Epithelial cell of prostate (primary cell): Measurements from ENCODE around the gene MMP2.

ENCODE experiments used
- DNase-seq: peaks from one replicate; pipeline ENCODE4 v3.0.0-alpha.2; 2011; ENCODE audit warnings: low read depth, low spot score
- H3K27ac ChIP-seq: fragments of 450-650 bp; 2 replicates; pipeline ENCODE4 v1.5.1; 2017; ENCODE audit warnings: mild to moderate bottlenecking

MMP2 gene

DNA sequence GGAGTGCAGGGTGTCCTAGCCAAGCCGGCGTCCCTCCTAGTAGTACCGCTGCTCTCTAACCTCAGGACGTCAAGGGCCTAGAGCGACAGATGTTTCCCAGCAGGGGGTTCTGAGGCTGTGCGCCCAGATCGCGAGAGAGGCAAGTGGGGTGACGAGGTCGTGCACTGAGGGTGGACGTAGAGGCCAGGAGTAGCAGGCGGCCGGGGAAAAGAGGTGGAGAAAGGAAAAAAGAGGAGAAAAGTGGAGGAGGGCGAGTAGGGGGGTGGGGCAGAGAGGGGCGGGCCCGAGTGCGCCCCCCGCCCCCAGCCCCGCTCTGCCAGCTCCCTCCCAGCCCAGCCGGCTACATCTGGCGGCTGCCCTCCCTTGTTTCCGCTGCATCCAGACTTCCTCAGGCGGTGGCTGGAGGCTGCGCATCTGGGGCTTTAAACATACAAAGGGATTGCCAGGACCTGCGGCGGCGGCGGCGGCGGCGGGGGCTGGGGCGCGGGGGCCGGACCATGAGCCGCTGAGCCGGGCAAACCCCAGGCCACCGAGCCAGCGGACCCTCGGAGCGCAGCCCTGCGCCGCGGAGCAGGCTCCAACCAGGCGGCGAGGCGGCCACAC, at the start of gene MMP2:
Gene MMP2 (plus strand): TSS at position 372 of the 603 bp plus-strand sequence. CDS start 282 bp downstream, outside the sequence.
- DNase-seq = no peak
- H3K27ac ChIP-seq = no peak within 1 kb of the TSS

DNA sequence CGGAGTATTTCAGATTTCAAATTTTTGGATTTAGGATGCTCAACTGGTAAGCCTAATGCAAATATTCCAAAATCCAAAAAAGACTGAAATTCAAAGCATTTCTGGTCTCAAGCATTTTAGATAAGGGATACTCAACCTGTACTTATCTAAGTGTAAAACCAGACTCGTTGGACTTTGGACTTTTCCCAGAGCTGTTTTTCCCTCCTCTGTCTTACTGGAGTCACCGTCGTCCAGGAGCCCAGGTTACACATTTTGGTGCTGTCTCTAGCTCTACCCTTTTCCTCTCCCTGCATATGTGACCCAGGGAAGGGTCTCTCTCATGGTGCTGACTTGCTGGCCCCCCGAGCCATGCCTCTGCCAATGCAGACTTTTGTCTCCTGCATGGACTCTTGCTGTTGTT, 46.0 kb upstream of the MMP2 start:
- DNase-seq = no peak
- no peak overlapping the region for H3K27ac ChIP-seq

DNA sequence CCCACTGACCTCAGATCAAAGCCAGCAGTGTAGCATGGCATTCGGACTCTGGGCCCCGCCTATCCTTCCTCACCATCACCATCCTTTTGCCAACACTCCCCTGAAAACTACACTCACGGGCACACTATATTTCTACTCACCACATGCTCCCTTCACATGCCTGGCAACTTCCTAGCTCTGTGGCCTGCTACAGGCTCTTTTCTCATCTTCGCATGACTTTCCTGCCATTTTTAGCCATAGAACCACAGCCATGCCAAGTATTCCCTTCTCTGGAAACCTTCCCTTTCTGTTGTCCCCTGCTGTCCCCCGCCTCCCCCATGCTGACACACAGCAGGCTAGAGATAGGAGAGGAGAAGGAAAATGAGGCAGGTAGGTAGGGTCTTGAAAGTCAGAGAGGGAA, 45.5 kb upstream of the MMP2 start:
- DNase-seq = no peak
- H3K27ac ChIP-seq = no peak overlapping the region

DNA sequence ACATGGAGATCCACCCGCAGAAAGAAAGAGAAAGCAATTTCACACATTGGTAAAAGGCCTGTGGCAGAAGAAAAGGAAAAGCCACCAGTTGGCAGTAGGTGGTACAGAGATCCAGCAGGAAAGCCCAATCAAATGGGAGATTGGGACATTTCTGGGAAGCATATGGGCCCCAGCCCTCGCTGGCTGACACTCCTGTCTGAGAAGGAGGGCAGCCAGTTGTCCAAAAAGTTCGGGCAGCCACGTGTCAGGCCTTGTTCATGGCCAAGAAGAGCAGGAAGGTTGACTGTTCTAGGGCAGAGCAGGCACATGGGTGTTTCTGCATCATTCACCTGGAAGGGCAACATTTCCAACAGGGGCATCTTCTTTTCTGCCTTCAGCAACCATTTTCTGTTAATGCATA, 45.0 kb upstream of the MMP2 start:
- DNase-seq = no peak
- H3K27ac ChIP-seq = no peak overlapping the region

DNA sequence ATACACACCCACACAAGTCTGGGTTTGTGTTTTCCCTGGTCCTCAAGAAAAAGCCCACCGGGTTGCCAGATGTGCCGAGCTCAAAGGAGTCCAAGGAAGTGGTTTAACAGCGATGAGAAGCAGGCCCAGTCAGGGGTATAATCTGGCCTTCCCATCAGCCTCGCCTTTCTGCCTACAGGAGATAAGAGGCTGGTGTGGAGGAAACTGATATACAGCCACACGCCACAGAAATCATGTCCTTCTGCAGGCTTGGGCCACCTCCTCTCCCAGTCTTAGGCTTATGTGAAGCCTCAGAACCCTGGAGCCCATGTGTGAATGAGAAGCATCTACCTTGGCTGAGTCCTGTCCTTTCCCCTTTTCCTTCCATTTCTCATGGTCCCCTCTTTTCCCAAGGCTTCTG, 43.6 kb upstream of the MMP2 start:
- DNase-seq = no peak

DNA sequence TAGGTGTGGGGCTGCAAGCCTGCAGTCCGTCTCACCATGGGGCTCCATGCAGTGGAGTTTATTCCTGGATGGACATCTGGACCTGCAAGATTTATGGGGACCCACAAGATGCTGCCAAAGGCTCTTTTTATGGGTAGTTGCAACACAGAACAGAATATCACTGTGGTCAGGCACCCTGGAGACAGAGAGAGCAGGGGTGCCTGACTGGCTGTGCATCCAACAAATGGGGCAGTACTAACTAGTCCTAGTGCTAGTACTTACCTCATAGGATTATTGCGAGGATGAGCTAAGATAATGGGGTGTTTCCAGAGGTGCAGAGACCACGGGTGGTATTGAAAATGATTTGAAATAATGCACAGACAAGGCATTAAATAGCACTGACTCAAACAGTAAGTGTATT, 42.4 kb upstream of the MMP2 start:
- DNase-seq = no peak

More for the DNA sequence above, 43.6 kb upstream of the MMP2 start:
- H3K27ac ChIP-seq = no peak overlapping the region

DNA sequence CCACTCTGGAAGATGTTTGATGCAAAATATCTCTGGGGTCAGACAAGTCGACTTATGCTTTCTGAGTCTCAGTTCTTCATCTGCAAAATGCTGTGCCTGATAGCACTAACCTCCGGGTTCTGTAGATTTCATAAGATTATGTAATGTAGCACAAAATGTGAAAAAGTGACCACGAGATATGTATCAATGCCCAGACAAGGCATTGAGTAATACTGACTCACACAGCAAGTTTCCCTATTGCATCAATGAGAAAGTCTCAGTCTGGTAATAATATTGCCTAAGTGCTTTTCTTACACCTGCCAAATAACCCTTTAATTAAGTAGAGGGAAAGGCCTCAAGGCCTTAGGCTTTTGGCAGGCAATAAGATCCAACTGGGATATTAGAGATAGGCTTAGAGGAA, 41.4 kb upstream of the MMP2 start:
- peak overlapping the region; percentile 11 for H3K27ac ChIP-seq
- DNase-seq = peak; percentile 80

More for the DNA sequence above, 42.4 kb upstream of the MMP2 start:
- H3K27ac ChIP-seq = no peak overlapping the region

DNA sequence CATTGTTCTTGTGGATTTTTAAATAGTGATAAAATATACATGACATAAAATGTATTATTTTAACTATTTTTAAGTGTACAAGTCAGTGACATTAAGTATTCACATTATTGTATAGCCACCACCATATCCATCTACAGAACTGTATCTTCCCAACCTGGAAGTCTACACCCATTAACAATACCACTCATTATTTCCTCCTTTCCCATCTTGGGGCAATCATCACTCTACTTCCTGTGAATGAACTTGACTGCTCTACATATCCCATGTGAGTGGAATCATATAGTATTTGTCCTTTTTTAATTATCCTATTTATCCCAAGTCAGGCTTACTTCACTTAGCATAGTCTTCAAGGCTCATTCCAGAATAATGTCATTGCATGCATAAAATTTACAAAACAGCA, 40.7 kb upstream of the MMP2 start:
- no peak for DNase-seq
- peak overlapping the region; percentile 11 for H3K27ac ChIP-seq

DNA sequence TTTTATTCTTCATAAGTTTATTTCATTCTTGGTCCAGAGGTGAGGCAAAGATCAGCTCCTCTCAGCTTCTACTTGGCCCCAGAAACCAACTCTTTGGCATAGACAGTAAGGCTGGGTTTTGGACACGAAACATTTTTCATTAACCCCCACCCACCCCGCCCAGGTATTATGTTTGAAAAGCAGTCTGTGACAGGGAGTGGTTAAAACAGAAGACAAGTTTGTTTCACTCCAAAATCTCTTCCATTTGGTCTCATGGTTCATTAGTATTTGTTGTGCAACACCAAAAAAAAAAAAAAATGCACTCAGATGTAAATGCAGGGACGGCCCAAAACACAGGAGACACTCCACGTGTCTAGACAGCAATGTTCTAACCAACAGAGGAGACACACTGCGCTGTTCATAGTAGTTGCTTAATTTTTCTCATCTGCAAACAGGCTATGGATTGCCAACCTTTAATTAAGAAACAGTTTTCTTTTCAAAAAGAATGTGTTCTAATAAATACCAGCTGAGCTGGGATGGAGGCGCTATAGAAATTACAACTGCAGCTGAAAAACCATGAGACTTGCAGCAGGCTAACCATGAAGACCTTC, 39.8 kb upstream of the MMP2 start:
- peak; percentile 14 for DNase-seq
- no peak overlapping the region for H3K27ac ChIP-seq

DNA sequence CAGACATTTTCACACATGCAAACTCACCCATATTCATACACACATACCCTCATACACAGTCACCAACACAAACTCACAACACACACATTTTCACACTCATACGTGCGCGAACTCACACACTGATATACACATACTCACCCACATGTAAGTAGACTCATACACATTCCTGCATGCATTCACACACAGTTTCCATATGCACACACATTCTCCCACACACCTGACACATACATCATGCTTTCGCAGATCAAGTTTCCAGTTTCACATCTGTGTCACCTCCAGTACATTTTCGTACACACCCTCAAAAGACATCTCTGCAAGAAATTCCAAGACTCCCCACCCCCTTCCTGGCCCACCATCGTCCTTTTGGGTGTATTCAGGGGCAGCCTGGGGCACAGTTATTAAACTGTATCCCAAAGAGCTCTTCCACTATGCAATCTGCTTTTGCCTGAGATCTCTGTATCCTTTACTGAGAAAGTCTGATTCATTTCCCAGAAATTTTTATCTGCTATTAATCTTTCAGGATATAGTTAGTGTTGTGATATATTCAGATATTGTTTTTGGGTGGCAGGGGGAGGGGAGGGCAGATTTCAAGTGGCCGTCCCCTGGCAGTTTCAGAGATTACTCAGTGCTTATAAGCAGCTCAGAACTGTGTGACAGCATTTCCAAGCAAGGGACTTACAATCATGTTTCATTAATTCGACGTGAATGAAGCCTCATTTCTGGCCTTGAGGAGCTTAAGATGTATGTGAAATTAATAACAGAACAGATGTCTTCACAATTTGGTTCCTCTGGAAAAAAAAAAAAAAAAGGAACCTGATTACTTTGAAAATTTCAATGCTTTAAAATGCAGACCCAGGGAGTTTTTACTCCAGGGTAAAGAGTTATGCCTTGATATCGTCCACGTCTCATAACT, 35.3 kb upstream of the MMP2 start:
- peak; percentile 31 for DNase-seq
- H3K27ac ChIP-seq = no peak overlapping the region

DNA sequence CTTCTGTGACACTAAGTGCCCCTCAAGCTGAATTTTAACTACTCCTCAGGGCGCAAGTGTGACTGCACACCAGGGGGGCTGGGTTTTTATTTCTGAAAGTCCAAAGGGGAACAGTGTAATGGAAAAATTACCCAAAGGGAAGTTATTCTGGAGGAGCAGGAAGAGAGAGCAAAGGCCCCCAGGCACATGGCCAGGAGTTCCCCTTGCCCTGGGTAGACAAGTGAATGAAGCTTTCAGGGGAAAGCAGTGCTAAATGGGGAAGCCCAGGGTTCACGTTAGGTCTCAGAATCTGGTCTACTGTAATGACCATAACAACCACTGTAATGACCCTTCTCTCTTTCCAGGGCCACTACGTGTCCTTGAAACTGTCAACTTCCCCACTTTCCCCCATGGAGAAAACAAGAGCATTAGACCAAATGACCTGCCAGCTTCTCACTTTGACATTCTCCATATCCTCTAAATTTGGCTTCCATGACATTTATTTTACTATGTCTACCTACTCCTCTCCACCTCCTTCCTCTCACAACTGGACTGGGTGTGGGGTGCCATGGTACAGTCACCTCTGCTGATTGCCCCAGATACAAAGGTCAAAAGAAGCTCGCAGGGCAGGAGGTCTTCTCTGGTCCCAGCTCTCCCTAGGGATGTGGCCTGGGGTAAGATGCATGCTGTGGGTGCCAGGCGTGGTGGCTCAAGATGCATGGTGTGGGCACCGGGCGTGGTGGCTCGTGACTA, 34.1 kb upstream of the MMP2 start:
- no peak for DNase-seq
- no peak overlapping the region for H3K27ac ChIP-seq

DNA sequence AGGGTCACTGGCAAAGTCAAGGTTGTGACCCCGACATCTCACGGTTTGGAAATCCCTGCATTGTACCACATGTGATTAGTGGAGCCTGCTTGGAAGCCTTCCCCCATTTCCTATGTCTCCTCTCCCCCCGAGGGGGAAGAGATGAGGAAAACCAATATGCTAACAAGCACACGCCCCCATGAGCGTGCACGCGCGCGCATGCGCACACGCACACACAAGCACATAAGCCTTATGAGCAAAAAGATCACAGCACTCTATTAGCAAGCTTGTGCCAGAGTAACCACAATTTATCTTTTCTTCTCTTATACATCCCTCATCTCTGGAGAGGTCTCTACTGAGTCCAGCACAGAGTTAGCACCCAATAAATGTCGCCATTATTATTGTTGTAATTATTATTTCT, 31.8 kb upstream of the MMP2 start:
- no peak for DNase-seq

DNA sequence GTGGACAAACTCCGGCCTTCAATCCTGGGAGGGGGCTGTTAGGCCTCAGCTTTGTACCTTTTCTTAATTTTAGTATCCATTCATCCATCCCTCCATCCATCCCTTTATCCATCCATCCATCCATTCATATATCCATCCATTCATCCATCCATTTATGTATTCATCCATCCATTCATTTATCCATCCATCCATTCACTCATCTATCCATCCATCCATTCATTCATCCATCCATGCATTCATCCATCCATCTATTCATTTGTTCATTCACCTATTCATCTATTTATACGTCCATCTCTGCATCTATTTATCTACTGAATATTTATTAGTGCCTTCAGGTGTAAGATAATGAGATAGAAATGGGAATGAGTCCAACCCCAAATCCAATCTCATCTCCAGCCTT, 26.0 kb upstream of the MMP2 start:
- no peak for DNase-seq
- H3K27ac ChIP-seq = no peak overlapping the region

More for the DNA sequence above, 31.8 kb upstream of the MMP2 start:
- H3K27ac ChIP-seq = no peak overlapping the region

DNA sequence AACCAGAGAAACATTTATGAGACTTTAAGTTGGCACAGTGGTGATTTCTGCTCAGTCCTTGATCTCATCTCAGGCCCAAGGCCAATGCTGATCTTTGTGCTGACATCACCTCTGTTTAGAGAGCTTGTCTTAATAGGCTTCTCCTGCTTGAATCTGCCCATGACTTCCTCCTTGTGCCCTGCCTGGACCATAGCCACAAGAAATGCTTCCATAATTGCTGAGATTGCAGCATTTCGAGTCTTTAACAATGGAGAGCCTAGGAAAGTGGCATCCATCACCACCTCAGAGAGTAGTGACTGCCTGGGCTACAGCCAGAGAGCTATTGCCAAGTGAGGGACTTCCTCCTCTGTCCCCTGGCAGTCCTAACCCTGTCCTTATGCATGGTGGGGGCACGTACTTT, 25.1 kb upstream of the MMP2 start:
- no peak for DNase-seq
- H3K27ac ChIP-seq = no peak overlapping the region

DNA sequence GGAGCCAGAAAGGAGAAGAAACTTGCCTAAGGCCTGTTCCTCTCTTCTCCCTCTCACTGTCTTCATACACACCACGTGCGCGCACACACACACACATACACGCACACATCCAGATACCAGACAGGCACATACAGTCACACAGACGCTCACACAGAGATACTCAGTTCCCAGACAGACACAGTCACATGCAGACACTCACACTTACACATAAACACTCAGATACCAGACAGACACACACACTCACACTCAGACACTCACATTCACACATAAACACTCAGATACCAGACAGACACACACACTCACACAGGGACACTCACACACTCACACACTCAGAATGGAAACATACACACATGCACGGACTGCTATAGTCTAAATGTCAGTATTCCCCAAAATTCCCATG, 24.1 kb upstream of the MMP2 start:
- no peak for DNase-seq

DNA sequence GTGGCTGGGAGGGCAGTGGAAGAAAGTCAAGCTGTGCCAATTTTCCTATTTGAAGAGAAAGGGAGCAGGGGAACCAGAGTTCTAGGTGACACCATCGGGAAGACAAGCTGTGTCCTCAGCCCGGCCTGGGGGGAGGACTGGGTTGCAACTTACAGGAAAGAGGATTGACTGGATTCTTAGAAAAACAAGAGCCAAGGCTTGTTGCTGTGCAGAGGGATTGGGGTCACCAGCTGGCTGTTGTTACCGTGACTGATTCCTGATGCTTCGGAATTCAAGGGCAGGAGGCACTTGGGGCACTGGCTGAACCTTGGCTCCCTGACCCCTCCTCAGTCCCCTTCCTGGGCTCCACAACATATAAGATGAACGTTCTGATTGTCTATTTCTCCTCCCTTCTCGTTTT, 16.8 kb upstream of the MMP2 start:
- DNase-seq = no peak
- no peak overlapping the region for H3K27ac ChIP-seq

More for the DNA sequence above, 24.1 kb upstream of the MMP2 start:
- H3K27ac ChIP-seq = no peak overlapping the region

DNA sequence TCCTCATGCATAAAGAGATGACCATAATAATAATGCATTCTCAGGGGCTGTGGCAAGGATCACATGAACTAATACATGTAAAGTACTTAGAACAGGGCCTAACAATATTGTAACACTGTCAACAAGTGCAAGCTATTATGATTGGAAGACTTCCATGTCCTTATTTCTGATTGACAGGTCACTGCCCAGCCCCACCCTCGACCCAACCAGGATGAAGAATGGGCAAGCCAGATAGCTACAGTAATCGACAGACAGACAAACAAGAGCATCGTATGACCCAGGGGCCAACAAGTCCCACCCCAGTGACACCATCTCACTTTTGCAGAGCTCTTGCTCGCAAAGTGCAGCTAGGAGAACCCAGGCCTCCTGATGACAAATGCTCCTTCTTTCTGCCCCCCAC, 14.6 kb upstream of the MMP2 start:
- DNase-seq = no peak
- no peak overlapping the region for H3K27ac ChIP-seq

DNA sequence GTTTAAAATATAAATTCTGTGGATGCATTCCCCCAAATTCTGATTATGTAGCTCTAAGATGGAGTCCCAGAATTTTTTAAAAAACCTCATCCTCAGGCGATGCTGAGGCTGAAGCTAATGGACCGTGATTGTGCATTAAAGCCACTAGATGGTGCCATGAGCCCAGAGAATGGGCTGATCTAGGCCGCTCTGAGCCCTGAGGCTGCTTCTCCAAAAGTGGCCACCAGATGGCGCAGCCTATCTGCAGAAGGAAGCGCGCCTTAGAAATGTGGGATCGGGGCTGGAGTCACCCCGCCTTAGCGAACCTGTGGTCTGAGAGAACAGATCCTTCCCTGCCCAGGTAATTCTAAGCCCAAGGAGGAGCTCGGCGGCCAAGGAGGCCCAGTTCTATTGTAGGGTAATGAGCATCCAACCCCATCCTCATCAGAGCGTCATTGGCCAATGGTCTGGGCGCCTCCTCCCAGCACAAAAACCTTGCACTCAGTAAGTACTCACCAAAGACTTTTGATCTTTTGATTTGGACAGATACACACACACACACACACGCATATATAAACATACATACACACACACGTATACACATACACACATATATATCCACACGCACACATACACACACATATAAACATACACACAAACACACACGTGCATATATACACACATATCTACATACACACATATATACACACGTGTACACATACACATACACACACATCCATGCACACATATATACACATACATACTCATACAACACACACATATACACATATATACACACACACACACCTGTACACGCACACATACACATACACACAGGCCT, 13.7 kb upstream of the MMP2 start:
- DNase-seq = no peak

DNA sequence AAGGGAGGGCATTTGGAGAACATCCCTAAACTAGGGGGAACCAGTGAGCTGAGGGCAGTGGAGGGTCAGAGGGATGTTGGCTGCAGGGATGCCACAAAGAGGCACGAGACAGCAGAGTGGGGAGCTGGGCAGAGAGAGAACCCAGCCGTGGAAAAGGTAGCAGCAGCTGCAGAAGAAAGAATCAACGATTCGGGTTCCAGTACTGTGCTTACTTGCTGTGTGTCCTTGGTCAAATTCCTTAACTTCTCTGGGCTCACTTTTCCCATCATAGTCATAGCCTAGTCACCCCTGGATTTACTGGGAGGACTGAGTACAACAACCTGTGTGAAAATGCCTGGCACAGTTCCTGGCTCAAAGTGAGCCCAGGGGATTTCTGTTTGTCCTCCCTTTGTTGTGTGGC, 12.8 kb upstream of the MMP2 start:
- no peak overlapping the region for H3K27ac ChIP-seq
- DNase-seq = no peak

More for the DNA sequence above, 13.7 kb upstream of the MMP2 start:
- H3K27ac ChIP-seq = no peak overlapping the region

DNA sequence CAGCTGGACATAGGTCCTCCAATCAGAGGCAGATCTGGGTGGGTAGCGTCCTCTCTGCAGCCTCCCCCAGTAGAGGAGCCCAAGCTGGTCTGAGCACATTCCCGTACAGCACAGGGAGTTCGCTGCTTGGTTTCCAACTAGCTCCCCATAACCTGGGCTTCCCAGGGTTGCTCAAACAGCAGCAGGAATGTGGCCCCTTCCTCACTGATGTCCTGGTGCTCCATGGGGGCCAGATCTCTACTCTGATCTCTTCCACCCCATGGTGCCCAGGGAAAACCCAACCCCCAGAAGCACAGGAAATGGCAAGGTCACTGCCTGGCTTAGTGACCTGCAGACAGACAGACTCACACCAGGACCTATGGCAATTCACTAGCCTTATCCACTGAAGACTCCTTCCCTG, 11.1 kb upstream of the MMP2 start:
- H3K27ac ChIP-seq = no peak overlapping the region
- DNase-seq = no peak
